ENCODE data around the gene CDH4. TPM values are rescaled to one million over a fixed set of nuclear protein-coding genes. Genes with fewer than 3 reads are reported as not detected.

Gene CDH4
- polyA plus RNA-seq, 1 donor from 2014 or later = not detected

DNA sequence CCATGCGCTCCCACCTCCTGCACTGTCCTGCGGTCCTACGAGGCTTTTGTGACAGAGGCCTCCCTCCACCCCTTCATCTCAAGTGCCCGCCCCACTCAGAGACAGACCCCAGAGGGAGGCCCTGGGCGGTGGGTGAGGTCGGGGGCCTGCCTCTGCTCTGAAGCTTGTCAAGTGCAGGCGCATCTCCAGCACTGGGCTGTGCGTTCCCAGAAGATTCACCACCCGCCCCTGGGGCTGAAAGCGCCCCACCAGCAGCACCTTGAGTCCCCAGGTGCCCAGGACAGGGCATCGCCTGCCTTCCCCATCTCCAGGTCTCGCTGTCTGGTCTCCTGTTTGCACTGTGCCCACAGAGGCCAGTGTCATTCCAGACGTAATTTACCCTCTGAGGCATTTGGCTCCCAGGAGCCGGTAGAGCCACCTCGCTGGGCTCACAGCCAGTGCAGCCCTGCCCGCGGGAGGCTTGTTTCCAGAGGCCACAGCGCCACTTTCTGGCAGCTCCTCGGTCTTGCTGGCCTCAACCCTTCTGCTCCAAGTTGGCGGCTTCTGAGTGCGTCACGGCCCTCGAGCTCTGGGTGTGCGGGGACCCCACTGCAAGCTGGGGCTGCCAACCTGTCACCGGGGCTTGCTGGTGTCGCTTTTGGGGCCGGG, 622.5 kb downstream of the CDH4 start:
- Mint-ChIP-seq H3K27ac (no peak overlapping the region), H3K4me3 (no peak overlapping the region), H3K9me3 (no peaks in the 10 kb centered on the region), H3K4me1 (no peaks in the 10 kb centered on the region), H3K27me3 (peaks cover 3% of the 10 kb centered on the region), H3K36me3 (no peaks in the 10 kb centered on the region)

GRCh38 chr20:61875221-61875885, 623.3 kb downstream of the CDH4 start:
- no peak overlapping the region for H3K27ac Mint-ChIP-seq
- H3K36me3 Mint-ChIP-seq = no peaks in the 10 kb centered on the region
- H3K27me3 Mint-ChIP-seq = peaks cover 3% of the 10 kb centered on the region
- no peaks in the 10 kb centered on the region for H3K4me1 Mint-ChIP-seq
- H3K9me3 Mint-ChIP-seq = no peaks in the 10 kb centered on the region
- no peak overlapping the region for H3K4me3 Mint-ChIP-seq

- Mint-ChIP-seq H3K36me3 (no peaks in the 10 kb centered on the region), H3K9me3 (no peaks in the 10 kb centered on the region), H3K4me3 (no peak overlapping the region), H3K4me1 (no peaks in the 10 kb centered on the region), H3K27me3 (peaks cover 3% of the 10 kb centered on the region), H3K27ac (no peak overlapping the region)
Observed at GRCh38 chr20:61875996-61876395, 623.9 kb downstream of the CDH4 start.

- peaks cover 3% of the 10 kb centered on the region for H3K27me3 Mint-ChIP-seq
- H3K27ac Mint-ChIP-seq = no peak overlapping the region
- H3K36me3 Mint-ChIP-seq = no peaks in the 10 kb centered on the region
Observed at GRCh38 chr20:61876952-61877728, 625.1 kb downstream of the CDH4 start.

DNA sequence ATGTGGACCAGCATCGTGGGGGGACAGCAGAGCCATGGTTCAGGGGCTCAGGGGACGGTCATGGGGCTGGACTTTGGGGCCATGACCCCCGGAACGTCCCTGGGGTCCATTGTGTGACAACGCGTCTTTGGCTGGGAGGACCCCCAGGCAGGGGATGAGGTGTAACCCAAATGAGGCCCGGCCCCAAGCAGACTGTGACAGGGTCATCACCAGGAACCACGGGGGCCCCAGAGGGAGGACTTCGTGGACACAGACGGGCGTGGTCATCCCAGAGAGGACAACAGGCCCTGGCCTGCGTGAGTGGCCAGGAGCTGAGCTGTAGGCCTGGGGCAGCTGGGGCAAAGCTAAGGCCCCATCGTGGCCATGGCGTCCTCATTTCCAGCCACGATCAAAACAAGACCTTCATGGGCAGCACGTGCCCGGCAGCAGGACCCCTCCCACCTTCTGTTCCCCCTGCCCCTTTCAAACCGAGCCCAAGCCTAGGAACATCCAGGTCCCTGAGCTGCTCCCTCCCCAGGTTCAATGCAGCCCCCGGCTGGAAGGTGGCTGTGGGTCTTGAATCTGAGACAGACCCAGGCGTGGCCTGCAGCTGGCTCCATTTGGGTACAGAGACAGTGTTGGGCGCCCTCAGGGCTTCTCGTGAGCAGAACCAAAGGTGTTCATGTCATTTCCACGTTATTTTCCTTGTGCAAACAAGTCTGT, 625.9 kb downstream of the CDH4 start:
- H3K4me3 Mint-ChIP-seq = no peak overlapping the region
- H3K27ac Mint-ChIP-seq = no peak overlapping the region
- H3K27me3 Mint-ChIP-seq = peaks cover 5% of the 10 kb centered on the region
- H3K4me1 Mint-ChIP-seq = no peaks in the 10 kb centered on the region
- H3K36me3 Mint-ChIP-seq = no peaks in the 10 kb centered on the region
- H3K9me3 Mint-ChIP-seq = peaks cover 0 to 1% (median 0%) of the 10 kb centered on the region in 3 donors

More at GRCh38 chr20:61876952-61877728, 625.1 kb downstream of the CDH4 start:
- no peaks in the 10 kb centered on the region for H3K4me1 Mint-ChIP-seq
- H3K9me3 Mint-ChIP-seq = peaks cover 0 to 1% (median 0%) of the 10 kb centered on the region in 3 donors
- H3K4me3 Mint-ChIP-seq = no peak overlapping the region

GRCh38 chr20:61878478-61879302, 626.6 kb downstream of the CDH4 start:
- Mint-ChIP-seq H3K4me3 (no peak overlapping the region), H3K27me3 (peaks cover 8% of the 10 kb centered on the region), H3K4me1 (no peaks in the 10 kb centered on the region)

DNA sequence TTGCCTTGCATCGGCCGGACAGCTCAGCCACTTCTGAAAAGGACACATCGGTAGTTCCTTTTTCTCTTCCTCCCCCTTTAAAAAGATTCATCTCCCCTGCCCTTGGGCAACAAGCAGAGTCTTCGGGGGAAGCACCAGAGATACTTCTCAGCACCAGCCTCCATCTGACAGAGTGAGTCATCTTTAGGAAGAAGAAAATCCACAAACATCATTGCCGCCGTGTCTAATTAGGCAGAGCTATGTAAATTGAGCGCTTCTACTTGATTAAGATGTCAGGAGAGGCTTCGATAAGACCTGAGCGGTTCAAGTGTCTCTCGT, 627.2 kb downstream of the CDH4 start:
- no peak overlapping the region for H3K27ac Mint-ChIP-seq
- no peaks in the 10 kb centered on the region for H3K4me1 Mint-ChIP-seq
- peaks cover 11% of the 10 kb centered on the region for H3K27me3 Mint-ChIP-seq
- H3K36me3 Mint-ChIP-seq = no peaks in the 10 kb centered on the region
- no peak overlapping the region for H3K4me3 Mint-ChIP-seq
- H3K9me3 Mint-ChIP-seq = peaks cover 0 to 1% (median 0%) of the 10 kb centered on the region in 3 donors

More at GRCh38 chr20:61878478-61879302, 626.6 kb downstream of the CDH4 start:
- Mint-ChIP-seq H3K27ac (no peak overlapping the region), H3K36me3 (no peaks in the 10 kb centered on the region), H3K9me3 (peaks cover 0 to 1% (median 0%) of the 10 kb centered on the region in 3 donors)

DNA sequence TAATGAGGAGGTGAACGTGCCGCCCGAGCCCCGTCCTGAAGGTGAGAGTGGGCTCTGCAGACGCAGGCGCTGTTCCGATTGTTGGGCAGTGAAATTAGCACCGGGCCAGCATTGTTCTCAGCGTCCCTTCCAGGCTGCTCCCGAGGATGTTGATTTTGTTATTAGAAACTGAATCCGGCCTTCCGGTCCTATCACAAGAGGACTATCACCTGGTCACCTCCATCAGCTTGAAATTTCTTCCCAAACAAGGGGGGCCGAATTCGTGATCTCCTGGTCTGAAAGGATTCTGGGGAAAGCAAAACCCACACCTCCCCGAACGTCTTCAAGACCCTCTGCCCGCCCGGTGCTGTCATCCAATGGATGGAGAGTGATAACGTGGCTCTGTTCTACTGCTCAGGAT, 627.6 kb downstream of the CDH4 start:
- no peaks in the 10 kb centered on the region for H3K4me1 Mint-ChIP-seq
- H3K27me3 Mint-ChIP-seq = peaks cover 12% of the 10 kb centered on the region
- H3K27ac Mint-ChIP-seq = no peak overlapping the region
- peaks cover 0 to 1% (median 0%) of the 10 kb centered on the region in 3 donors for H3K9me3 Mint-ChIP-seq
- H3K4me3 Mint-ChIP-seq = no peak overlapping the region
- no peaks in the 10 kb centered on the region for H3K36me3 Mint-ChIP-seq

DNA sequence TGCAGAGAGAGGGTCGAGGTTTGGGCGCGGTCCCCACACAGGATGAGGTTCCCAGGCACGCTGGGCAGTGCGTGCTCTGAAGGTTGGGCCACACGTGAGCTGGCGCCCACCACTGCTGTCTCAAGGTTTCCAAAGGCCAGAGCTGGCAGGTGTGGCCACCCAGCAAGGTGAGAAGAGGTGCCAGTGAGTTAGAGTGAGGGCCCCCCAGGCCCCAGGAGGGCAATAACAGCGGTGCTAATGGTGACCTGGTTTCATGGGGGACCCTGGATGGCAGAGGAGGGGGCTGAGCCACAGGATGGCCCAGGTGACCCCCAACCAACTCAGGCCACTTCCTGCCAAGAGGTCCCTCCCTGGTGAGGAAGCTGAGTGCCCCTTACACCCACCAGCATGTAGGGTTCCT, 628.6 kb downstream of the CDH4 start:
- Mint-ChIP-seq H3K9me3 (peaks cover 0 to 1% (median 0%) of the 10 kb centered on the region in 3 donors), H3K27me3 (peaks cover 10% of the 10 kb centered on the region), H3K4me3 (no peak overlapping the region), H3K36me3 (no peaks in the 10 kb centered on the region), H3K27ac (no peak overlapping the region), H3K4me1 (no peaks in the 10 kb centered on the region)

DNA sequence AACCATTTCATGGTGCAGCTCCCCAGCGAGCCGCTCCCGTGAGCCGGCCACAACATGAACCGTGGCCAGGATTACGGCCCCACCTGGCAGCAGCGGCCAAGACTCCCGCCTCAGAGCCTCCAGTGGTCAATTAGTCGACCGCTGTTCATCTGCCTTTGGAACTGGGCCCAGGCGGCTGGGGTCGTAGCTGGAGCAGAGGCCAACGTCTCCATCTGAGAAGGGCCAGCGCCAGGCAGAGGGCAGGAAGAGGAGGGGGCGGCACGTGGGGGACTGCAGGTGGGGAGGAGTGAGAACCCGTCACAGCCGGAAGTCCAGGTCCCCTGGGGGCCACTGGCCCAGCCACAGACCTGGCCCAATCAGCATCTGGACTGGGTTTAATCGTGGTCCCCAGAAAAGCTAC, 629.4 kb downstream of the CDH4 start:
- peaks cover 0 to 1% (median 0%) of the 10 kb centered on the region in 3 donors for H3K9me3 Mint-ChIP-seq
- no peaks in the 10 kb centered on the region for H3K36me3 Mint-ChIP-seq
- H3K4me1 Mint-ChIP-seq = no peaks in the 10 kb centered on the region
- H3K27me3 Mint-ChIP-seq = peaks cover 10% of the 10 kb centered on the region
- H3K27ac Mint-ChIP-seq = no peak overlapping the region
- no peak overlapping the region for H3K4me3 Mint-ChIP-seq

- H3K4me1 Mint-ChIP-seq = no peaks in the 10 kb centered on the region
- no peak overlapping the region for H3K27ac Mint-ChIP-seq
Observed at GRCh38 chr20:61881861-61882260, 629.8 kb downstream of the CDH4 start.

GRCh38 chr20:61882716-61883615, 630.9 kb downstream of the CDH4 start:
- peaks cover 0 to 3% (median 3%) of the 10 kb centered on the region in 3 donors for H3K4me1 Mint-ChIP-seq
- H3K27me3 Mint-ChIP-seq = peaks cover 12% of the 10 kb centered on the region
- no peak overlapping the region for H3K27ac Mint-ChIP-seq
- no peaks in the 10 kb centered on the region for H3K36me3 Mint-ChIP-seq
- H3K4me3 Mint-ChIP-seq = no peak overlapping the region
- H3K9me3 Mint-ChIP-seq = peaks cover 0 to 1% (median 0%) of the 10 kb centered on the region in 3 donors

More at GRCh38 chr20:61881861-61882260, 629.8 kb downstream of the CDH4 start:
- H3K36me3 Mint-ChIP-seq = no peaks in the 10 kb centered on the region
- H3K9me3 Mint-ChIP-seq = peaks cover 0 to 1% (median 0%) of the 10 kb centered on the region in 3 donors
- H3K4me3 Mint-ChIP-seq = peak overlapping the region in 1 of 4 donors; percentile 47
- H3K27me3 Mint-ChIP-seq = peaks cover 10% of the 10 kb centered on the region

- Mint-ChIP-seq H3K27me3 (peaks cover 10% of the 10 kb centered on the region), H3K4me3 (no peak overlapping the region), H3K27ac (peak overlapping the region in 1 of 3 donors; percentile 57), H3K9me3 (peaks cover 0 to 1% (median 0%) of the 10 kb centered on the region in 3 donors), H3K4me1 (peaks cover 0 to 3% (median 3%) of the 10 kb centered on the region in 3 donors), H3K36me3 (no peaks in the 10 kb centered on the region)
Observed at GRCh38 chr20:61883857-61884393, 631.9 kb downstream of the CDH4 start.
